MM.1S (cell line): Measurements from ENCODE around the gene VRK2.
"Not testable (repeated sequence)": the region's sequence is repeated elsewhere in the genome, so short reads cannot be mapped to it uniquely, and the experiment has no call there.

Experiments
- DNase-seq: peaks from one replicate; pipeline ENCODE4 v3.0.0-alpha.2; 2015
- H2AFZ ChIP-seq: fragments of 300-600 bp; sonication (generic); 2 replicates; pipeline ENCODE4 v1.6.0; 2016; ENCODE audit warnings: antibody characterized with exemption, low read length
- H3F3A ChIP-seq: fragments of 300-600 bp; sonication (generic); 2 replicates; pipeline ENCODE4 v1.6.1; 2016; ENCODE audit warnings: mild to moderate bottlenecking, antibody characterized with exemption, low read length, moderate library complexity, mixed read lengths; ENCODE audit not compliant: insufficient read depth
- H3K27ac ChIP-seq: fragments of 300-600 bp; sonication (generic); 2 replicates; pipeline ENCODE4 v1.5.1; 2016; ENCODE audit warnings: mild to moderate bottlenecking, low read length
- H3K27me3 ChIP-seq: fragments of 300-600 bp; sonication (generic); replicated peaks from 2 replicates; pipeline ENCODE4 v1.6.0; 2016; ENCODE audit warnings: low read length; ENCODE audit not compliant: insufficient read depth
- H3K36me3 ChIP-seq: fragments of 300-600 bp; sonication (generic); replicated peaks from 2 replicates; pipeline ENCODE4 v1.6.1; 2016; ENCODE audit warnings: mild to moderate bottlenecking, low read length, mixed read lengths; ENCODE audit not compliant: insufficient read depth
- H3K4me1 ChIP-seq: fragments of 300-600 bp; sonication (generic); 2 replicates; pipeline ENCODE4 v1.6.1; 2016; ENCODE audit warnings: low read length, mixed read lengths
- H3K4me2 ChIP-seq: fragments of 300-600 bp; sonication (generic); 2 replicates; pipeline ENCODE4 v1.6.0; 2016; ENCODE audit warnings: low read depth, low read length
- H3K4me3 ChIP-seq: fragments of 300-600 bp; sonication (generic); 2 replicates; pipeline ENCODE4 v1.5.1; 2016; ENCODE audit warnings: low read length, mixed read lengths
- H3K79me2 ChIP-seq: fragments of 300-600 bp; sonication (generic); 2 replicates; pipeline ENCODE4 v1.6.1; 2016; ENCODE audit warnings: mixed run types, low read length, mixed read lengths
- H3K9ac ChIP-seq: fragments of 300-600 bp; sonication (generic); 2 replicates; pipeline ENCODE4 v1.6.1; 2016; ENCODE audit warnings: low read length, mixed read lengths
- H3K9me2 ChIP-seq: fragments of 300-600 bp; sonication (generic); replicated peaks from 2 replicates; pipeline ENCODE4 v1.6.1; 2016; ENCODE audit warnings: mild to moderate bottlenecking, low read length, mixed read lengths; ENCODE audit not compliant: insufficient read depth
- H3K9me3 ChIP-seq: fragments of 300-600 bp; sonication (generic); replicated peaks from 2 replicates; pipeline ENCODE4 v1.6.1; 2016; ENCODE audit warnings: mild to moderate bottlenecking, low read length, mixed read lengths; ENCODE audit not compliant: insufficient read depth
- H4K20me1 ChIP-seq: fragments of 300-600 bp; sonication (generic); 2 replicates; pipeline ENCODE4 v1.6.1; 2016; ENCODE audit warnings: mild to moderate bottlenecking, low read length, moderate library complexity, mixed read lengths; ENCODE audit not compliant: insufficient read depth
- CTCF ChIP-seq: fragments of 300-600 bp; sonication (generic); IDR thresholded peaks from 2 replicates; pipeline ENCODE4 v1.5.1; 2016; ENCODE audit warnings: antibody characterized with exemption, low read length, mixed read lengths
- EZH2 ChIP-seq: fragments of 300-600 bp; sonication (generic); optimal IDR thresholded peaks from 2 replicates; pipeline ENCODE3; 2017; ENCODE audit warnings: low read depth, mild to moderate bottlenecking, antibody characterized with exemption, low read length, mixed read lengths
- EZH2phosphoT487 ChIP-seq: fragments of 300-600 bp; sonication (generic); IDR thresholded peaks from 2 replicates; pipeline ENCODE4 v1.6.1; 2018; ENCODE audit warnings: antibody characterized with exemption, low read length

VRK2 gene

GRCh38 chr2:58177187-58177586 lies 130.6 kb downstream of the VRK2 start:
- not testable (repeated sequence) for H3K4me3 ChIP-seq, H3K36me3 ChIP-seq

GRCh38 chr2:58180175-58180574 lies 133.6 kb downstream of the VRK2 start:
- not testable (repeated sequence) for H4K20me1 ChIP-seq, H3K27me3 ChIP-seq, H3F3A ChIP-seq, DNase-seq, H3K27ac ChIP-seq, H3K9me2 ChIP-seq, H3K4me1 ChIP-seq, H3K36me3 ChIP-seq, H2AFZ ChIP-seq, H3K4me3 ChIP-seq, H3K9me3 ChIP-seq, H3K4me2 ChIP-seq, H3K9ac ChIP-seq, H3K79me2 ChIP-seq

More at GRCh38 chr2:58177187-58177586, 130.6 kb downstream of the VRK2 start:
- not testable (repeated sequence) for H3K4me2 ChIP-seq, H4K20me1 ChIP-seq, H3K4me1 ChIP-seq, H2AFZ ChIP-seq, H3K9me2 ChIP-seq, H3K27ac ChIP-seq, H3K9ac ChIP-seq, H3K9me3 ChIP-seq, DNase-seq, H3K27me3 ChIP-seq, H3F3A ChIP-seq, H3K79me2 ChIP-seq

GRCh38 chr2:58180635-58181034 lies 134.0 kb downstream of the VRK2 start:
- H2AFZ ChIP-seq, result no peak overlapping the region
- no peak overlapping the region for H3K9ac ChIP-seq
- no peak overlapping the region for H3K4me3 ChIP-seq
- H3K9me3 ChIP-seq, result no peaks in the 10 kb centered on the region
- no peaks in the 10 kb centered on the region for H4K20me1 ChIP-seq
- no peak overlapping the region for H3K4me2 ChIP-seq
- TF ChIP-seq EZH2 (no peak), CTCF (no peak), EZH2phosphoT487 (no peak)
- no peak for DNase-seq
- H3K9me2 ChIP-seq, result no peaks in the 10 kb centered on the region
- H3K27ac ChIP-seq, result no peak overlapping the region
- H3K36me3 ChIP-seq, result no peaks in the 10 kb centered on the region
- H3K4me1 ChIP-seq, result no peaks in the 10 kb centered on the region
- no peaks in the 10 kb centered on the region for H3K27me3 ChIP-seq
- no peaks in the 10 kb centered on the region for H3K79me2 ChIP-seq
- H3F3A ChIP-seq, result no peaks in the 10 kb centered on the region

DNA sequence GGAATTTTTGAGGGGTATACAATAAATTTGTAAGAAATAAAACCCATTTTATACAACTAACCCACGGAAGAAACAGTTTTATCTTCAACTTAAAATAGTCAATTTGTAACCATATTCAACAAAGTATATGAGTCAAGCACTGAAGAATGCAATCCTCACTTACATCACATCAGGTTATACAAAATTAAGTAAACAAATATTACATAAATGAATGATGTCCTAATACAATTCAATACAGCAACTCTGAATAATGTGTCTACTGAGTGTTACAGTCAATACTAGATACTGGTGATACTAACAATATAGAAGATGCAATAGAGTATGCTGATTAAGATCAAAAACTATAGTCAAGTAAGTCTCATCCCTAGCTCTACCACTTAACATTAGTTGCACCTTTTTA lies 135.9 kb downstream of the VRK2 start:
- no peak overlapping the region for H2AFZ ChIP-seq

More for the DNA sequence above, 135.9 kb downstream of the VRK2 start:
- Histone ChIP-seq H3K36me3 (no peaks in the 10 kb centered on the region), H3K9me2 (no peaks in the 10 kb centered on the region), H3K4me3 (no peak overlapping the region), H3K27me3 (no peaks in the 10 kb centered on the region), H4K20me1 (no peaks in the 10 kb centered on the region), H3K4me2 (no peak overlapping the region), H3K27ac (no peak overlapping the region), H3K9ac (no peak overlapping the region), H3F3A (no peaks in the 10 kb centered on the region), H3K9me3 (no peaks in the 10 kb centered on the region), H3K79me2 (no peaks in the 10 kb centered on the region), H3K4me1 (no peaks in the 10 kb centered on the region)
- no peak for DNase-seq
- TF ChIP-seq EZH2phosphoT487, result no peak
- TF ChIP-seq EZH2, result no peak
- TF ChIP-seq CTCF, result no peak
